Measurements from ENCODE around the gene LCLAT1.

GRCh38 chr2:30484145-30484544 is 37.1 kb downstream of the LCLAT1 start:
- no peak for TF ChIP-seq SMC3 (IDR thresholded peaks at IDR 0.05; ENCODE audit: low read depth, low read length)
- no peak for TF ChIP-seq CTCF (conservative IDR thresholded peaks at IDR 0.05; ENCODE audit: low read depth, low read length)
- TF ChIP-seq MXI1 (IDR thresholded peaks at IDR 0.05; ENCODE audit: borderline replicate concordance, low read depth, low read length): no peak
- TF ChIP-seq POLR2A (IDR thresholded peaks at IDR 0.05; ENCODE audit: low read depth, low read length): no peak
- TF ChIP-seq RCOR1 (IDR thresholded peaks at IDR 0.05; ENCODE audit: insufficient replicate concordance, low read length): no peak
- TF ChIP-seq NFE2L2 (IDR thresholded peaks at IDR 0.05; ENCODE audit: low read depth, low read length): no peak
- no peak for TF ChIP-seq CEBPB (IDR thresholded peaks at IDR 0.05; ENCODE audit: low read depth, low read length)
- TF ChIP-seq, protein P1, sequence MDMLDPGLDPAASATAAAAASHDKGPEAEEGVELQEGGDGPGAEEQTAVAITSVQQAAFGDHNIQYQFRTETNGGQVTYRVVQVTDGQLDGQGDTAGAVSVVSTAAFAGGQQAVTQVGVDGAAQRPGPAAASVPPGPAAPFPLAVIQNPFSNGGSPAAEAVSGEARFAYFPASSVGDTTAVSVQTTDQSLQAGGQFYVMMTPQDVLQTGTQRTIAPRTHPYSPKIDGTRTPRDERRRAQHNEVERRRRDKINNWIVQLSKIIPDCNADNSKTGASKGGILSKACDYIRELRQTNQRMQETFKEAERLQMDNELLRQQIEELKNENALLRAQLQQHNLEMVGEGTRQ (IDR thresholded peaks at IDR 0.05; ENCODE audit: low read depth, low read length): no peak
- TF ChIP-seq MAZ (IDR thresholded peaks at IDR 0.05; ENCODE audit: borderline replicate concordance, low read depth, low read length): no peak
- no peak for TF ChIP-seq RAD21 (IDR thresholded peaks at IDR 0.05; ENCODE audit: low read length)
